ENCODE measurements around the gene SOBP. TPM values are rescaled to one million over a fixed set of nuclear protein-coding genes. Genes with fewer than 3 reads are reported as not detected.

The SOBP gene
- polyA plus RNA-seq, 2 of the 4 experiments (the other 2 are of a cell fraction), result 0.18 to 0.53 TPM

DNA sequence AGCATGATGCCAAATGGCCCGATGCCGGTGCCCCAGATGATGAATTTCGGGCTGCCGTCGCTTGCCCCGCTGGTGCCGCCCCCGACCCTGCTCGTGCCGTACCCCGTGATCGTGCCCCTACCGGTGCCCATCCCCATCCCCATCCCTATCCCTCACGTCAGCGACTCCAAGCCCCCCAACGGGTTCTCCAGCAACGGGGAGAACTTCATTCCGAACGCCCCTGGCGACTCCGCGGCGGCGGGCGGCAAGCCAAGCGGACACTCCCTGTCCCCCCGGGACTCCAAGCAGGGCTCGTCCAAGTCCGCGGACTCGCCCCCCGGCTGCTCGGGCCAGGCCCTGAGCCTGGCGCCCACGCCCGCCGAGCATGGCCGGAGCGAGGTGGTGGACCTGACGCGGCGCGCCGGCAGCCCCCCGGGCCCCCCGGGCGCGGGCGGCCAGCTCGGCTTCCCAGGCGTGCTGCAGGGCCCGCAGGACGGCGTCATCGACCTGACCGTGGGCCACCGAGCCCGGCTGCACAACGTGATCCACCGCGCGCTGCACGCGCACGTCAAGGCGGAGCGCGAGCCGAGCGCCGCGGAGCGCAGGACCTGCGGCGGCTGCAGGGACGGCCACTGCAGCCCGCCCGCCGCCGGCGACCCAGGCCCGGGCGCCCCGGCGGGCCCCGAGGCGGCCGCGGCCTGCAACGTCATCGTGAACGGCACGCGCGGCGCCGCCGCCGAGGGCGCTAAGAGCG lies 144.6 kb downstream of the SOBP start:
- Histone ChIP-seq H3K9me3 (no peaks in the 10 kb centered on the region), H3K4me1 (no peaks in the 10 kb centered on the region), H3K4me3 (no peak overlapping the region), H3K27ac (no peak overlapping the region), H3K4me2 (no peak overlapping the region)
- CTCF ChIA-PET, result no interaction called here
- POLR2A ChIA-PET, result no interaction called here
- WGBS (ENCODE audit: missing lambda C conversion rate), result 91% methylated on average over 44 of the region's 101 CpGs
- FAIRE-seq, result no peak
- TF ChIP-seq, protein P1, sequence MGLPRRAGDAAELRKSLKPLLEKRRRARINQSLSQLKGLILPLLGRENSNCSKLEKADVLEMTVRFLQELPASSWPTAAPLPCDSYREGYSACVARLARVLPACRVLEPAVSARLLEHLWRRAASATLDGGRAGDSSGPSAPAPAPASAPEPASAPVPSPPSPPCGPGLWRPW (IDR thresholded peaks at IDR 0.05), result no peak
- TF ChIP-seq JUN (IDR thresholded peaks at IDR 0.05) (no peak), KDM5A (IDR thresholded peaks at IDR 0.05) (no peak), CBX8 (IDR thresholded peaks at IDR 0.05) (no peak)
- DNase-seq (ENCODE audit: low read depth in 1 of 2, low spot score in 1 of 2), result no peak
- no peak for ATAC-seq

DNA sequence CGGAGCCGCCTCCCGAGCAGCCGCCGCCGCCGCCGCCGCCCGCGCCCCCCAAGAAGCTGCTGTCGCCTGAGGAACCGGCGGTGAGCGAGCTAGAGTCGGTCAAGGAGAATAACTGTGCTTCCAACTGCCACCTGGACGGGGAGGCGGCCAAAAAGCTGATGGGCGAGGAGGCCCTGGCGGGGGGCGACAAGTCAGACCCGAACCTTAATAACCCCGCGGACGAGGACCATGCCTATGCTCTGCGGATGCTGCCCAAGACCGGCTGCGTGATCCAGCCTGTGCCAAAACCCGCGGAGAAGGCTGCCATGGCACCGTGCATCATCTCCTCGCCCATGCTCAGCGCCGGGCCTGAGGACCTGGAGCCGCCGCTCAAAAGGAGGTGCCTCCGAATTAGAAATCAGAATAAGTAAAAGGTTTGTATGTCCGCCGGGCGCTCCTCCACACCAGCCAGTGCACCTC lies 145.2 kb downstream of the SOBP start:
- TF ChIP-seq, protein P2, sequence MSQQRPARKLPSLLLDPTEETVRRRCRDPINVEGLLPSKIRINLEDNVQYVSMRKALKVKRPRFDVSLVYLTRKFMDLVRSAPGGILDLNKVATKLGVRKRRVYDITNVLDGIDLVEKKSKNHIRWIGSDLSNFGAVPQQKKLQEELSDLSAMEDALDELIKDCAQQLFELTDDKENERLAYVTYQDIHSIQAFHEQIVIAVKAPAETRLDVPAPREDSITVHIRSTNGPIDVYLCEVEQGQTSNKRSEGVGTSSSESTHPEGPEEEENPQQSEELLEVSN (IDR thresholded peaks at IDR 0.05; ENCODE audit: borderline replicate concordance, low read depth), result no peak
- no peak for TF ChIP-seq CBX2 (IDR thresholded peaks at IDR 0.05; ENCODE audit: borderline replicate concordance, low read depth)
- no peak for TF ChIP-seq BHLHE40 (IDR thresholded peaks at IDR 0.05; ENCODE audit: low read depth, low read length)
- TF ChIP-seq FOXS1 (CRISPR knock-in tag; IDR thresholded peaks at IDR 0.05), result no peak
- TF ChIP-seq, protein P3, sequence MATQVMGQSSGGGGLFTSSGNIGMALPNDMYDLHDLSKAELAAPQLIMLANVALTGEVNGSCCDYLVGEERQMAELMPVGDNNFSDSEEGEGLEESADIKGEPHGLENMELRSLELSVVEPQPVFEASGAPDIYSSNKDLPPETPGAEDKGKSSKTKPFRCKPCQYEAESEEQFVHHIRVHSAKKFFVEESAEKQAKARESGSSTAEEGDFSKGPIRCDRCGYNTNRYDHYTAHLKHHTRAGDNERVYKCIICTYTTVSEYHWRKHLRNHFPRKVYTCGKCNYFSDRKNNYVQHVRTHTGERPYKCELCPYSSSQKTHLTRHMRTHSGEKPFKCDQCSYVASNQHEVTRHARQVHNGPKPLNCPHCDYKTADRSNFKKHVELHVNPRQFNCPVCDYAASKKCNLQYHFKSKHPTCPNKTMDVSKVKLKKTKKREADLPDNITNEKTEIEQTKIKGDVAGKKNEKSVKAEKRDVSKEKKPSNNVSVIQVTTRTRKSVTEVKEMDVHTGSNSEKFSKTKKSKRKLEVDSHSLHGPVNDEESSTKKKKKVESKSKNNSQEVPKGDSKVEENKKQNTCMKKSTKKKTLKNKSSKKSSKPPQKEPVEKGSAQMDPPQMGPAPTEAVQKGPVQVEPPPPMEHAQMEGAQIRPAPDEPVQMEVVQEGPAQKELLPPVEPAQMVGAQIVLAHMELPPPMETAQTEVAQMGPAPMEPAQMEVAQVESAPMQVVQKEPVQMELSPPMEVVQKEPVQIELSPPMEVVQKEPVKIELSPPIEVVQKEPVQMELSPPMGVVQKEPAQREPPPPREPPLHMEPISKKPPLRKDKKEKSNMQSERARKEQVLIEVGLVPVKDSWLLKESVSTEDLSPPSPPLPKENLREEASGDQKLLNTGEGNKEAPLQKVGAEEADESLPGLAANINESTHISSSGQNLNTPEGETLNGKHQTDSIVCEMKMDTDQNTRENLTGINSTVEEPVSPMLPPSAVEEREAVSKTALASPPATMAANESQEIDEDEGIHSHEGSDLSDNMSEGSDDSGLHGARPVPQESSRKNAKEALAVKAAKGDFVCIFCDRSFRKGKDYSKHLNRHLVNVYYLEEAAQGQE (IDR thresholded peaks at IDR 0.05), result no peak
- no peak for TF ChIP-seq CHD2 (IDR thresholded peaks at IDR 0.05; ENCODE audit: low read length, partially characterized antibody)
- TF ChIP-seq RCOR1 (IDR thresholded peaks at IDR 0.05; ENCODE audit: low read depth, low read length), result no peak
- TF ChIP-seq EP300 (IDR thresholded peaks at IDR 0.05), result no peak
- TF ChIP-seq CEBPB (IDR thresholded peaks at IDR 0.05), result no peak
- no peak for TF ChIP-seq FOSL2 (IDR thresholded peaks at IDR 0.05)
- TF ChIP-seq FOSL2 (CRISPR knock-in tag; IDR thresholded peaks at IDR 0.05), result no peak
- TF ChIP-seq MAZ (IDR thresholded peaks at IDR 0.05; ENCODE audit: borderline replicate concordance, low read depth, low read length), result no peak
- TF ChIP-seq ZSCAN20 (CRISPR knock-in tag; IDR thresholded peaks at IDR 0.05), result no peak
- DNase-seq (ENCODE audit: low read depth in 1 of 2, low spot score in 1 of 2), result no peak
- no peaks in the 10 kb centered on the region for H3K4me1 ChIP-seq
- no peak for ATAC-seq
- no peak overlapping the region for H3K27ac ChIP-seq
- 76% methylated on average over 19 of the region's 40 CpGs for WGBS (ENCODE audit: missing lambda C conversion rate)
- no peak overlapping the region for H3K4me2 ChIP-seq
- POLR2A ChIA-PET, result no interaction called here
- no peak overlapping the region for H3K4me3 ChIP-seq
- H3K9me3 ChIP-seq, result no peaks in the 10 kb centered on the region
- CTCF ChIA-PET, result no interaction called here
- FAIRE-seq, result no peak

DNA sequence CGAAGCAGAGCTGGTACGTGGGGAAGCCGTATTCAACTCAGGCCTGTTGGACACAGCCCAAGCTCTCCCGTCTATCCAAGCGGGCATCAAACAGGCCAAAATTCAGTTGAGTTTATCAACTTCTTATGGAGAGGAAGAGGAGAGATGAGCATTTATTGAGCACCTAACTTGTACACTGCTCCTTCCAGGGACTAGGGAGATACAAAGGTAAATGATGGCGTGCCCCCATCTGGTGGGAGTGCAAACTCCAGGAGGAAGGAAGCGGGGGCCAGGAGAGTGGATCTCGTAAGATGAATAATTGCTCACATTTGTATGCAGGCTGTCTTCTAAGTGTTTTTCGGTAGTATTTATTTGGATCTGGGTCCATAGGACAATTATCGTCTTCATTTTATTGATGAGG lies 146.6 kb downstream of the SOBP start:
- Histone ChIP-seq H3K27ac (no peak overlapping the region), H3K4me1 (no peaks in the 10 kb centered on the region), H3K4me3 (no peak overlapping the region), H3K9me3 (no peaks in the 10 kb centered on the region), H3K4me2 (no peak overlapping the region)
- DNase-seq (ENCODE audit: low read depth in 1 of 2, low spot score in 1 of 2), result no peak
- CTCF ChIA-PET, result no interaction called here
- POLR2A ChIA-PET, result no interaction called here
- 91% methylated on average over 10 of the region's 10 CpGs for WGBS (ENCODE audit: missing lambda C conversion rate)
- TF ChIP-seq RNF2 (IDR thresholded peaks at IDR 0.05; ENCODE audit: borderline replicate concordance, low read depth) (no peak), ZC3H11A (IDR thresholded peaks at IDR 0.05) (no peak), TFCP2L1 (CRISPR knock-in tag; IDR thresholded peaks at IDR 0.05) (no peak), RFX5 (IDR thresholded peaks at IDR 0.05) (no peak), EHMT2 (IDR thresholded peaks at IDR 0.05; ENCODE audit: low read depth) (no peak), MAZ (IDR thresholded peaks at IDR 0.05; ENCODE audit: borderline replicate concordance, low read depth, low read length) (no peak), KDM1A (IDR thresholded peaks at IDR 0.05; ENCODE audit: low read depth) (no peak), FOSL2 (IDR thresholded peaks at IDR 0.05) (no peak), FOSL2 (CRISPR knock-in tag; IDR thresholded peaks at IDR 0.05) (no peak), HOXB5 (CRISPR knock-in tag; IDR thresholded peaks at IDR 0.05) (no peak)
- TF ChIP-seq, protein P4, sequence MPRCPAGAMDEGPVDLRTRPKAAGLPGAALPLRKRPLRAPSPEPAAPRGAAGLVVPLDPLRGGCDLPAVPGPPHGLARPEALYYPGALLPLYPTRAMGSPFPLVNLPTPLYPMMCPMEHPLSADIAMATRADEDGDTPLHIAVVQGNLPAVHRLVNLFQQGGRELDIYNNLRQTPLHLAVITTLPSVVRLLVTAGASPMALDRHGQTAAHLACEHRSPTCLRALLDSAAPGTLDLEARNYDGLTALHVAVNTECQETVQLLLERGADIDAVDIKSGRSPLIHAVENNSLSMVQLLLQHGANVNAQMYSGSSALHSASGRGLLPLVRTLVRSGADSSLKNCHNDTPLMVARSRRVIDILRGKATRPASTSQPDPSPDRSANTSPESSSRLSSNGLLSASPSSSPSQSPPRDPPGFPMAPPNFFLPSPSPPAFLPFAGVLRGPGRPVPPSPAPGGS (IDR thresholded peaks at IDR 0.05), result no peak
- FAIRE-seq, result no peak
- no peak for ATAC-seq

Measured in A549 (cell line).